Measurements from ENCODE around the gene CHST15.

Gene CHST15

DNA sequence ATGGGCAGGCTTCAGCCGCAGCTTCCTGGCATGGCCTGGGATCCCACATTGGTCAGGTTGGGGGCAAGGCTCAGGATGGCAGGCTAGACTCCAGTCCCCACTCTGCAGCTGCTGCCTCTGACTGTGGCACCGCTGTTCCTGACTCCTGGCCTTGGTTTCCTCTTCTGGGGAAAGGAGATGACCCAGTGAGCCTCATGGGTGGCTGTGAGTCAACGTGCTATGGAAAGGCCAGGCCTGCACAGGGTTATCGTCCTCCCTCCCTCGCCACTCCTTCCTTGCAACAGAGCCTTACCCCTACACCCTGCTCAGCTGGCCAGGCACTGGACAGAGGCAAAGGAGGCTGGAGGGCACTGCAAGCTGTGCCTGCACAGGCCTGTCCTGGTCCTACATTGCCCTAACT is 36.1 kb upstream of the CHST15 start:
- DNase-seq (ENCODE audit: extremely low read depth, insufficient read length): no peak
- no peaks in the 10 kb centered on the region for H3K36me3 ChIP-seq (ENCODE audit: control insufficient read depth, insufficient read depth, low read length)
- H3K27me3 ChIP-seq (replicated peaks; ENCODE audit: control insufficient read depth, insufficient read depth, low read length): peaks cover 3% of the 10 kb centered on the region
- TF ChIP-seq, protein P1, sequence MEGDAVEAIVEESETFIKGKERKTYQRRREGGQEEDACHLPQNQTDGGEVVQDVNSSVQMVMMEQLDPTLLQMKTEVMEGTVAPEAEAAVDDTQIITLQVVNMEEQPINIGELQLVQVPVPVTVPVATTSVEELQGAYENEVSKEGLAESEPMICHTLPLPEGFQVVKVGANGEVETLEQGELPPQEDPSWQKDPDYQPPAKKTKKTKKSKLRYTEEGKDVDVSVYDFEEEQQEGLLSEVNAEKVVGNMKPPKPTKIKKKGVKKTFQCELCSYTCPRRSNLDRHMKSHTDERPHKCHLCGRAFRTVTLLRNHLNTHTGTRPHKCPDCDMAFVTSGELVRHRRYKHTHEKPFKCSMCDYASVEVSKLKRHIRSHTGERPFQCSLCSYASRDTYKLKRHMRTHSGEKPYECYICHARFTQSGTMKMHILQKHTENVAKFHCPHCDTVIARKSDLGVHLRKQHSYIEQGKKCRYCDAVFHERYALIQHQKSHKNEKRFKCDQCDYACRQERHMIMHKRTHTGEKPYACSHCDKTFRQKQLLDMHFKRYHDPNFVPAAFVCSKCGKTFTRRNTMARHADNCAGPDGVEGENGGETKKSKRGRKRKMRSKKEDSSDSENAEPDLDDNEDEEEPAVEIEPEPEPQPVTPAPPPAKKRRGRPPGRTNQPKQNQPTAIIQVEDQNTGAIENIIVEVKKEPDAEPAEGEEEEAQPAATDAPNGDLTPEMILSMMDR (IDR thresholded peaks at IDR 0.05; ENCODE audit: insufficient read depth, low read length, poor library complexity, severe bottlenecking): no peak
- H3K4me3 ChIP-seq (replicated peaks; ENCODE audit: low read depth, low read length): no peak overlapping the region

DNA sequence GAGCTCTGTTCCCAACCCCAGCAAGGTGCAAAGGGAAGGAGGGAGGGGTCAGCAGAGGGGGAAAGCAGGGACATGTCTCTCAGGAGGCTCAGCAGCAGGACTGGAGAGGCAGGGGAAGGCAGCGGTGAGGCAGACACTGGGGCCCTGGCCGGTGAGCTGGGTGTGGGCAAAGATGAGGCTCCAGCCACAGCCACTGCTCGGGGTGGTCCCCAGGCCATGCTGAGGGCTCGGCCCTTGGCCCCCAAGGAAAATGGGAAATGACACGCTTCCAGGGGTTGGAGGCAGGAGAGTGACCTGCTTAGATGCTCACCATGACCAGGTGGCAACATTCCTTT is 35.4 kb upstream of the CHST15 start:
- peaks cover 1% of the 10 kb centered on the region for H3K27me3 ChIP-seq (replicated peaks; ENCODE audit: control insufficient read depth, insufficient read depth, low read length)
- TF ChIP-seq, protein P1 (IDR thresholded peaks at IDR 0.05; ENCODE audit: insufficient read depth, low read length, poor library complexity, severe bottlenecking): no peak
- no peak for DNase-seq (ENCODE audit: extremely low read depth, insufficient read length)
- no peak overlapping the region for H3K4me3 ChIP-seq (replicated peaks; ENCODE audit: low read depth, low read length)
- H3K36me3 ChIP-seq (ENCODE audit: control insufficient read depth, insufficient read depth, low read length): no peaks in the 10 kb centered on the region

- TF ChIP-seq, protein P1 (IDR thresholded peaks at IDR 0.05; ENCODE audit: insufficient read depth, low read length, poor library complexity, severe bottlenecking): no peak
- no peak for DNase-seq (ENCODE audit: extremely low read depth, insufficient read length)
- Histone ChIP-seq H3K4me3 (replicated peaks; ENCODE audit: low read depth, low read length) (no peak overlapping the region), H3K36me3 (ENCODE audit: control insufficient read depth, insufficient read depth, low read length) (no peaks in the 10 kb centered on the region), H3K27me3 (replicated peaks; ENCODE audit: control insufficient read depth, insufficient read depth, low read length) (peaks cover 1% of the 10 kb centered on the region)
These were observed 34.8 kb upstream of the CHST15 start for GRCh38 chr10:124127965-124128810.

DNA sequence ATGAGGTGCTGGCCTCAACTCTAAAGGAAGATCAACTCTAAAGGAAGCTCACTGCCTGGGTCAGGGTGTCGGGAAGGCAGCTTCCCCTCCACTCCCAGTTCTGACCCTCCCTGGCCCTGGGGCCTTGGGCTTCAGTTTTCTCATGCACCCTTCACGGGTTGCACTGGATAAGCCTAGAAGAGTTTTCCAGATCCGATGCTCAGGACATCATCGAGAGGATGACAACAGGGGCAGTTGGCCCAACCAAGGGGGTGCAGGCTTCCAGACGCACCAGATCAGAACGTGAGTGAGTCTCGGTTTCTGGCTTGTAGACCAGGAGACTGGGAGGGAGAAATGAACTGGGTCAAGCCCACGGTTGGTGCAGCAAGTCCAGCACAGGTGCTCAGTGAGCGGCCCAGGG is 34.2 kb upstream of the CHST15 start:
- TF ChIP-seq, protein P1 (IDR thresholded peaks at IDR 0.05; ENCODE audit: insufficient read depth, low read length, poor library complexity, severe bottlenecking): no peak
- no peak for DNase-seq (ENCODE audit: extremely low read depth, insufficient read length)
- Histone ChIP-seq H3K4me3 (replicated peaks; ENCODE audit: low read depth, low read length) (no peak overlapping the region), H3K36me3 (ENCODE audit: control insufficient read depth, insufficient read depth, low read length) (no peaks in the 10 kb centered on the region), H3K27me3 (replicated peaks; ENCODE audit: control insufficient read depth, insufficient read depth, low read length) (peaks cover 1% of the 10 kb centered on the region)

- DNase-seq (ENCODE audit: extremely low read depth, insufficient read length): no peak
- Histone ChIP-seq H3K27me3 (replicated peaks; ENCODE audit: control insufficient read depth, insufficient read depth, low read length) (peaks cover 1% of the 10 kb centered on the region), H3K4me3 (replicated peaks; ENCODE audit: low read depth, low read length) (no peak overlapping the region), H3K36me3 (ENCODE audit: control insufficient read depth, insufficient read depth, low read length) (no peaks in the 10 kb centered on the region)
- TF ChIP-seq, protein P1 (IDR thresholded peaks at IDR 0.05; ENCODE audit: insufficient read depth, low read length, poor library complexity, severe bottlenecking): no peak
These were observed 33.6 kb upstream of the CHST15 start for GRCh38 chr10:124126983-124127385.
